PC-9 (cell line): ENCODE measurements around the gene LUZP2.

Experiments
- CTCF ChIP-seq: fragments of 200-600 bp; sonication (generic); conservative IDR thresholded peaks from 2 replicates; pipeline ENCODE4 v1.6.1; 2017; ENCODE audit warnings: mixed run types, antibody characterized with exemption, mild to moderate bottlenecking, moderate library complexity
- EZH2 ChIP-seq: fragments of 200-600 bp; sonication (generic); IDR thresholded peaks from 2 replicates; pipeline ENCODE4 v1.8.0; 2017; ENCODE audit warnings: antibody characterized with exemption, low read depth

DNA sequence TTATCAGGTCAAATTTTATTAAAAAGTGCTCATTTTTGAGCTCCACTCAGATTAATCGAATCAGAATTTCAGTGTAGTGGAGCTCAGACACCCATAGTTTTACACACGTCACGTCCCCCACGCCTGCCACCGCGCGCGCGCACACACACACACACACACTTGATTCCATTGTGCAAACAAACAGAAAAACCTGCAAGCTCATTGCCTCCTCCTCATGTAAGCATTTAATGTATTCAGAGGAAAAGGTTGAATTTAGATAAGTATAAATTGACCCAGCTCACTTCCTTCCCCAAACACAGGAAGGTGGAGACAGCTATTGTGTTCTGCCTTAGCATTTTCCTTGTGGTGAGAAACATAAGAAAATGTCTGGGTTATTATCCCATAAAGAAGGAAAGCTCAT is 336.7 kb downstream of the LUZP2 start:
- no peak for TF ChIP-seq CTCF
- no peak for TF ChIP-seq EZH2
